GM18861 (cell line): ENCODE data around the gene CD276.
"Not testable (repeated sequence)": the region's sequence is repeated elsewhere in the genome, so short reads cannot be mapped to it uniquely, and the experiment has no call there.

ENCODE experiments used
- ATAC-seq: cut with Tn5 transposase; IDR thresholded peaks from one replicate; pipeline ENCODE4 v1.9.1; 2021; ENCODE audit not compliant: unreplicated experiment

CD276 gene

DNA sequence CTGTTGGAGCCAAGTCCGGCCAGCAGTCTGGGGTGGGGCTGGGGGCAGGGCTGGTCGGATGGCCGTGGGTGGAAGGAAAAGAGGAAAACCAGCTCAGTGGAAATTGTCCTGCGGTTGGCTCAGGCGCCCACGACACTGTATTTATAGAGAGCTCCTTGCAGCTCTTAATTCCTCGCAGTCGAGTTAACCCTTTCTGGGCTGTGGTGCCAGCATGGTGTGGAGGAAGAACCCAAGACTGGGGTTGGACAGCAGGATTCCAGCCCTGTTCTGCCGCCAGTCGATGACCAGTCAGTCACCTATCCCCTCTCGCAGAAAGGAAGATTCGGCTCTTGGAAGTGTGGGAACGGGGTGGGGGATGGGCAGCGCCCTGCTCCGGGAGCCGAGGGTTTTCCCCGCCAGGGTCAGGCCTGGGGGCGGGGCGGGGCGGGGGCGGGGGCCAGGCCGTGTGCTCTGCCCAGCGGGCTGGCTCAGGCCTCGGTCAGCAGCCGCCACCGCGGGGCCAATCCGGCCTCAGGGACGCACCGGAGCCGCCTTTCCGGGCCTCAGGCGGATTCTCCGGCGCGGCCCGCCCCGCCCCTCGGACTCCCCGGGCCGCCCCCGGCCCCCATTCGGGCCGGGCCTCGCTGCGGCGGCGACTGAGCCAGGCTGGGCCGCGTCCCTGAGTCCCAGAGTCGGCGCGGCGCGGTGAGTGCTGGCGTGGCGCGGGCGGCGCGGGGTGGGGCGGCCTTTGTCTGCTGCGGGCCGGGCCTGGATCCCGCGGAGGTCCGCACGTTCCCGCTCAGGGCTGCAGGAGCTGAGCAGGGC is at the start of gene CD276:
CD276 (plus strand) TSS at position 607 of the 804 bp plus-strand sequence. CDS start 15,257 bp downstream, outside the sequence.
- ATAC-seq = no peak

DNA sequence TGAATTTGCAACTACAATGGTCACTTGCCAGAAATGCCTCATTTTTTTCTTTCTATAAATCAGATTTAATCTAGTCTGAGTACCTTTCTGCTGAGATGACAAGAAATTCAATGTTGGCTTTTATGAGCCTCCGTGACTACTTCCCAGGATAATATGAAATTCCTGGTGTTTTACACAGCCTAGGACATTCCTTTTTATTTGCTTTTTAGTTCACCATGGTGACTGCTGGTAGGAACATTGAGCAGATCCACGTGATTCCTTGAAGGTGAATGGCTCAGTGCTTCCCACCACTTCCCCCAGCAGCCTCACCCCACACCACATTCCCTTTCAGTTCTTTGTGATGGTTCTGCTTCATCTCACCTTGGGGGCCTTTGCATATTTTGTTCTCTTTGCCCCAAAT is 46.7 kb upstream of the CD276 start:
- ATAC-seq = no peak

DNA sequence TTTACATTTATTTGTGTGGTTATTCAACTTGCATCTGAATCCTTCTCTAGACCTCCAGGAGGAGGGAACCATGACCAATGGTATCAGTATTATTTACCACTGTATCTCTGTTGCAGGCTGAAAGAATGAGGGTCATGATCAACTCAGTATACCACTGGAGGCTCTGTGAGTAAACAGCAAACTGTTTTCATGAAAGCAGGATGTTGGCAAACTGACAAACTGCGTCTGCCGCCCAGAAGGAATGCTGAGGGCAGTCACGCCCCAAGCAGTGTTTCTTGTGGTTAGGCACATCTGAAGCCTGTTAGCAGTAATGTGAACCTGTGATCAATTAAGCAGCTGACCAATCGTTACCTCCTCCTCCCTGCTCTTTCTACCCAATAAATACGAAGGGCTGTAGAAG is 44.7 kb upstream of the CD276 start:
- not testable (repeated sequence) for ATAC-seq

DNA sequence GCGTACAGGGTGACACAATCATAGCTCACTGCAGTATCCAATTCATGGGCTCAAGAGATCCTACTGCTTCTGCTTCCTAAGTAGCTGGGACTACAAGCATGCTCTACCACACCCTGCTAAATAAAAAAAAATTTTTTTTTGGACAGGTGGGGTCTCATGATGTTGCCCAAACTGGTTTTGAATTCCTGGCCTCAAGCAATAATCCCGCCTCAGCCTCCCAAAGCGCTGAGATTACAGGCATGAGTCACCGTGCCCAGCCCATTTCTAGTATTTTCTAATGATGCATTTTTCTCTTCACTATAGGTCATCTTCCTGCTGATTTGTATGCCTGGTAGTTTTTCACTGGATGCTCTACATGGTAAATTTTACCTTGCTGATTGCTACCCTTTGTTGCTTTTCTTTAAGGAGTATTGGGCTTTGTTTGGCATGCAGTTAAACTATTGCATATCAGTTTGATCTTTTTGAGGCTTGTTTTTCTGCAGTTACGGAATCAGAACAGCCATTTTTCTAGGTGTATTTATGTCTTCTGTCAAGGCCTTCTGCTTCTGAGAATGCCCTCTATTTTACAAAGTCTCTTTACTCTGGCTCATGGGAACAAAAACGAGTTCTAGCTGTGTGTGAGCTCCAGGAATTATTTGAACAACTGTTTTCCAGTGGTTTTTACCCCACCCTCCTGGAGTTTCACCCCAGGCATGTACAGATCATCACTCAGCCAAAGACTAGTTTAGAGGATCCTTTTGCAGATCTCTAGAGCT is 36.7 kb upstream of the CD276 start:
- no peak for ATAC-seq

DNA sequence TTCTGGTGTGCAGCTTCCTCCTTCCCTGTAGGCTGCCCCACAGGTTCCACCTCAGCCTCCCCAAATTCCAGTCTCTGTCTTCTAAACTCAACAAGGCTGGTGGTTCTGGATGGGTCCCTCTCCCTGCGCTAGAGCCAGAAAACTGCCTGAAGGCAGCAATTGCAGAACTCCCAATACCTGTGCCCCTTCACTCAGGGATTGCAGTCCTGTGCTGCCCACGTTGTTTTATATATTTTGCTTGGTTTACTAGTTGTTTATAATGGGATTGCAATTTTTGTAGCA is 36.2 kb upstream of the CD276 start:
- no peak for ATAC-seq

DNA sequence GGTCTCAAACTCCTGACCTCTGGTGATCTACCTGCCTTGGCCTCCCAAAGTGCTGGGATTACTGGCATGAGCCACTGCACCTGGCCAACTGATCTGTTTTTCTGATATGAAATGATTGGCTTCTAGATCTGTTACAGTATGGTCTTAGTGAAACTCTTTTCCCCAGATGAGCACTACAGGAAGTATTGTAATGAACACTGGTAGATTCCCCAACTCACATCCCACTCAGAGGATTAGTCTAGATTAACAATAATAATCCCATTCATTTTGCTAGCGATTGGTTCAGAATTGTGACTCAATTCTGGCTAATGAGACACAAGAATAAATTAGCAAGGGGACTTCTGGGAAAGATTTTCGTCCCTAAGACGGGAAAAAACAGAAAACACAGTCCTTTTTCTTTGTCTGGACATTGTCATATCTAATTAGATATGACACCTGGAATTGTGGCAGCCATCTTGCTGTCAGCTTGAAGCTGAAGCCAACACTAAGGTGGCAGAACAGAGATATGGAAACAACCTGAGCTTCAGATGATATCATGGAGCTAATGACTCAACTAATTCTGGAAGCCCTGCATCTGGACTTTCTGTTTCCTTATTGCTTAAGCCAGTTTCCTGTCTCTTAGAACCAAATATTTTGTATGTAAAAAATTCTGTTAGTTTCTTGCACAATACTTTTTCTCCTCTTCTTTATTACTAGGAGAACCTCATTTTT is 33.6 kb upstream of the CD276 start:
- no peak for ATAC-seq

DNA sequence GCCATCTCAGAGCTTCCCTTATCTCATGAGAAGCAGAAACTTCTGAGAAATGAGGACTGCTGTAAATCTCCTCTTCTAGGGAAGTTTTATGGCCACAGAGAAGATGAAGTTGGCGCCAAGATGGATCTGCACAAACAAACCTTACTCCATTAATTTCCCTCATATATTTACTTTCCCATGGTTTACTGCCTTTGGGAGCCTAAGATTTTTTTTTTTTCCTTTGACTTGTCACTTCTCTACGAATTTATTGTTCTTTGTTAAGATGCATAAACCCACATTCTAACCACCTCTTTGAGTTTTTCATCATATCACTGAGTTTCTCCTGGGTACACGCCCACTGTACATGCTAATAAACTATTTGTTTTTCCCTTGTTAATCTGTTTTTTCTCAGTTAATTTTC is 29.5 kb upstream of the CD276 start:
- no peak for ATAC-seq

DNA sequence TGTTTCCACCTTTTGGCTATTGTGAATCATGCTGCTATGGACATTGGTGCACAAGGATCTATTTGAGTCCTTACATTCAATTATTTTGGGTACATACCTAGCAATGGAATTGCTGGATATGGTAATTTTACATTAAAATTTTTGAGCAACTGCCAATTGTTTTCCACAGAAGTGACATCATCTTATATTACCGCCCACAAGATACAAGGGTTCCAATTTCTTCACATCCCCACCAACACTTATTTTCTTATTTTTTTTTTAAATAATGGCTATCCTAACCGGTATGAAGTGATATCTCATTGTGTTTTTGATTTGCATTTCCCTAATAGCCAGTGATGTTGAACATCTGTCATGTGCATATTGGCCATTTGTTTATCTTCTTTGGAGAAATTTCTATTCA is 28.5 kb upstream of the CD276 start:
- no peak for ATAC-seq

DNA sequence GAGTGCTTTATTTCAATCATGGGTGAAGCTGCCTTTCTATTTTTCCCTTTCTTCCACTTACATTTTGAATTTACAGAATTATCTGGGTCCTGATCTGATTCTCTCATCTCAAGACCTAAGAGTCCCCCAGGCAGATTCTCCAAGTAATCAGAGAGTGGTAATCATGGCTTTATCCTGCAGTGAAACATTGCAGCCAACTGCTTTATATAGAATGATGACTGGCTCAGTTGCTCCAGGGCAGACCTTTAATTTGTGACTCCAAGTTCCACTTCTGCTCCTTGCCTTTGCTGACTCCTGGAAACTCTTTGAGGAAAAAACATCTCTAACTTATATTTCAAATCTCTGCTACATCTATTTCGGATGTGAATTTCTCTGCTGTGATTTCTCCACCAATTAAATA is 25.5 kb upstream of the CD276 start:
- no peak for ATAC-seq

DNA sequence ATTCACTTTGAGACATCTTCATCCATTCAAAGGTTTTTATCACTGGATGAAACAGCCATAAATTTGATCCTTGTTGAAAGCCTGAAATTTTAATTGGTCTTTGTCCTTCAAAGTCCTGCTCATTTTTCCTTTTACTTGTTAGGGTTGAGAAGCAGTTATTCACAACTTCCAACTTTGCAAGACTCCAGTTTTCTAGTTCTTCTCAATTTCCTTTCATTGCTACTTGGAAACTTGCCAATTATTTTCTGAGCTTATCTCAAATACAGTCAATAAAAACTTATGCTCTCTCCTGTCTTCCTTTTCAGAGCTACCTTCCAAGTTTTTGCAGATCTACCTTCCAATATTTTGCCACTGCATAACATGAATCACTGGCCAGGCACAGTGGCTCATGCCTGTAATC is 23.7 kb upstream of the CD276 start:
- no peak for ATAC-seq

DNA sequence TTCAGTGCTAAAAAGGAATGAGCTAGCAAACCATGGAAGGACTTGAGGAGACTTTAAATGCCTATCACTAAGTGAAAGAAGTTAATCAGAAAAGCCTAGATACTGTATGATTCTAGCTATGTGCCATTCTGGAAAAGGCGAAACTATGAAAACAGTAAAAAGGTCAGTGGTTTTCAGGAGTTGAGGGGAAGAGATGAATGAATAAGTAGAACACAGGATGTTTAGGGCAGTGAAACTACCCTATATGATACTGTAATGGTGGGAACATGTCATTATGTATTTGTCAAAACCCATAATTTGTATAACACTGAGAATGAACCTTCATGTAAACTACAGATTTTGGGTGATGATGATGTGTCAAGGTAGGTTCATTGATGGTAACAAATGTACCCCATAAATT is 9.6 kb upstream of the CD276 start:
- ATAC-seq = no peak

DNA sequence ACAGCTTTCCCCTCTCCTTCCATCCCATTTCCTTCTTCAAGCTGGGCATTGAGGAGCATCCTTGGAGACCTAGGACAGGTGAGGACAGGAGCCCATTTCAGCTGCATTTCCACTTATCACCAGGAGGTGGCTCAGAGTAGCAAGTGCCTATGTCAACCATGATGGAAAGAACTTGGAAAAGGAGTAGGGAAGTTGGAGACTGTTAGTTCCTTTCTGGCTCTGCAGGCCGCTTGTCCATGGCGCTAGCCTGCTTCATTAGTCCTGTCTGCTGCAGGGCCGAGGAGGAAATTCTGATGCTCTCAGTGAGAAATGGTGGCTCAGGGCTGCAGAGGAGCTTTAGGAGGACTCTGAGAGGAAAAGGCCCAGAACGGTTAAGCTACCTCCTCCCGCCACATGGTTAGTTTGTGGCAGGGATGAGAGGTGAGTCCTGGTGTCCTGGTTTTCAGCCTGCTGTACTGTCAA is 7.0 kb upstream of the CD276 start:
- no peak for ATAC-seq

DNA sequence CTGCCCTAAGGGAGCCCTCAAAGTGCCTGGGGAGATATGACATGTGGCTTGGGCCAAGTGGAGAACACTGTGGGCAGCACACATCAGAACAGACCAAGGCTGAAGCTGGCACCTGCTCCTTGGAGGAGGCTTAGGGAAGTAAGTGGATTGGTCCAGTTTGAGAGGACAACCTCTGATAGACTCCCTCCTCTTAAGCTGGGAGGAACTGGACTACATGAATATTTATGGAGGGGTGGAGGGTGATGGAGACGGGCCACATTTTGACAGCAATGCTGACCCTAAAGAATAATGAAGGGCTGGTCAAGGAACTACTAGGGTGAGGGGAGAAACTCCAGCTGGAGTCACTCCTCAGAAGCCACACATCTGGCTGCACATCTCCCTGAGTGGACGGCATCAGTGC is 6.5 kb upstream of the CD276 start:
- no peak for ATAC-seq

DNA sequence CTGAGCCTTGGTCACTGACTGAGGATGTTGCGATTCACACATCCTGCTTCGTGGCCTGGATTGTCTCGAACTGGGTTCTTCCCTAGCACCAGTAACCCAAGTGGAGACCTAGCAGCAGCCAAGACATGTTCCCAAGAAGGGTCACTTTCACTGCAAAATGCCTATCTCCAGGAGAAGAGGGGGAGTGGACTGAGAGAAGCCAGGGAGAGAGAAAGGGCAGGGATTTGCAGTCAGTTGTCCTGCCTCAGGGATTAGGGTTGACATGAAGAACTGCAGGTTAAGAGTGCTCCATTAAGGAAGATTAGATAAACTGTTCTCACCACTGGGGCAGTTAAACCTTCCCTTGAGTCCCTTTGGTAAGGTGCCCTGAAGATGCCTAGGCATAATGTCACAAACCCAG is 5.7 kb upstream of the CD276 start:
- no peak for ATAC-seq

DNA sequence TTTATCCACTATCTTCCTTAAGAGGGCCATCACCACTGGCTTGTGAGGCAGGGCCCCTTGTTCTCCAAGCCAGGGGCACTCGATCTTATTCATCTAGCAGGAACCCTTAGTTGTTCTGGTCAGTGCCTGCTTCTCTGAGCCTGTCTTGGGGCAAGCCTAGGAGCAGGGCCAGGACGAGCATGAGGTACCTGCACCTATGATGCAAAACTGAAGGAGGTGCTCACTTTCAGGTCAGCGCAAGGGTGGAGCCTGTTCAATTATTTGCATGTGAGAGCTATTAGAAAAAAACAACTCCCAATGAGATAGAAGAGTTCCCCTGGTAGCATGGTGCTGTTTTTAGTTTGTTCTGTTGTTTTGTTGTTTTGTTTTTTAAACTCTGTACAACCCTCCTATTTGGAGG is 5.0 kb upstream of the CD276 start:
- ATAC-seq = no peak

DNA sequence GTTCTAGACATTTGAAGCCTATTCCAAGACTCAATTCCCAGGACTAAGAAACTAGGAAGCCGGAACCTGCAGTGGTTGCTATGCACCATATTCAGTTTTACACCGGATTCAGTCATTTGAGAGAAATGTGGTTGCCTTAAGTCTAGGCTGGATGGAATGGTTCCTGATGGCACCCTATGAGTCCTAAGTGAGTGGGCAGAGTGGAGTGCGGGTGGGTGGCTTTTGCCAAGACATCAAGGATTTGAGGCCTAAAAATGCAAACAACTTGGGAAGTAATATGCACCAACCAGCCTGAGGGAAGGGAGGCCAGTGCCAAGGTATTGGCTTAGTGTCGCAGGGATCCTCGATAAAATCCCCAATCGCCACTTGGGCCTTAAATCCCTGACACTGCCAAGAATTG is 4.2 kb upstream of the CD276 start:
- no peak for ATAC-seq

DNA sequence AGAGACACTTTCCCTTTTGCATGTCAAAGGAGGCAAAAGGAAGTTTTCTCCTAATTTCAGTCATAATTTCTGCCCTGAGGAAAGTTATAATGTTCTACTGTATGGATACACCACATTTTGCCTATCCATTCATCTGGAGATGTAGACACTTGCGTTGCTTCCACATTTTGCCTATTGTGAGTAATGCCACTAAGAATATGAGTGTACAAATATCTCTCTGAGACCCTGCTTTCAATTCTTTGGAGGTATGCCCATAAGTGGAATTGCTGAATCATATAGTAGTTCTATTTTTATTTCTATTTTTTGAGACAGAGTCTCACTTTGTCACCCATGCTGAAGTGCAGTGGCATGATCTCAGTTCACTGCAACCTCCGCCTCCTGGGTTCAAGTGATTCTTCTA is 3.6 kb upstream of the CD276 start:
- no peak for ATAC-seq

DNA sequence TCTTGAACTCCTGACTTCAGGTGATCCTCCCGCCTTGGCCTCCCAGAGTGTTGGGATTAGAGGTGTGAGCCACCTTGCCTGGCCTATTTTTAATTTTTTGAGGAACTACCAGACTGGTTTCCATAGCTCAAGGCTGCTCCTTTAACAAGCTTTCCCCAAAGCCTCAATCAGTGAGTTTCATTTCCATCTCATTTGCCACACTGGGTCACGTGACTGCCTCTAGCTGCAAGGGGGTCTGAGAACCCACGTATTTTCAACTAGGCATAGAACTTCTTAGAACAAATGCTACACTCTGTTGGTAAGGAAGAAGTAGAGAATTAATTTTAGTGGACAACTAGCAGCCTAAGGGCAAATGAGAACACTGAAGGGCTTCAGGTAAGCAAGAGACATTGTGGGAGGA is 3.1 kb upstream of the CD276 start:
- ATAC-seq = no peak

DNA sequence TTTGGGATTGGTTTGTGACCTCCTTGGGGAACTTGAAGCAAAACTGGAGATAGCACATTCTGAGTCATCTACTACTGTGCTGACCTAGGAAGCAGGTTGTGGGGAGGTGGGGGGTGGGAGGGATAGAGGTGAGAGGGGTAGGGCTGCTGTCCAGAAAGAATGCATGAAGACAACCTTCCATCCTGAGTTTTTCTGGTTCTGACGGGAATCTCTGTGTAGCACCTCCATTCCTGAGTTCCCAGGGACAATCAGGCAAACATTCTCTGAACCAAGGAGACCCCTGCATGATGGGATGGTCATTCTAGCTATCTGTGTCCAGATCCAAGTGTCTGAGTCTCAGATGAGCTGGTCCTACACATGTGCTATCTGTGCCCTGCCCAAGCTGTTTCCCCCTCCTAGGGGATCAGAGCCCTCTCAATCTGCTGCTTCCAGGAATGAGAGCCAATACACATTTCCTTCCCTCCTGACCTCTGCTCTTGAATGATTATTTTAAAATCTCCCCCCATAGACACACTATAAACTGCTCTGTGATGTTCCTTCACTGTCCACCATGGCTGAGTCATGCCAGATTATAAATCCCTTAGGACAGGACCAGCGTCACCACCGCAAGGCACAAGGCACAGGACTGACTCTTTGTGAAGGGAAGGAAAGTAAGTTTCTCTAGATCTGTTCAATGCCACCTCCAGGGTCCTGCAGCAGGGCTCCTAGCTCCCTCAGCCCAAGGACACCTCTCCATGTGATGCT is 2.2 kb upstream of the CD276 start:
- no peak for ATAC-seq

DNA sequence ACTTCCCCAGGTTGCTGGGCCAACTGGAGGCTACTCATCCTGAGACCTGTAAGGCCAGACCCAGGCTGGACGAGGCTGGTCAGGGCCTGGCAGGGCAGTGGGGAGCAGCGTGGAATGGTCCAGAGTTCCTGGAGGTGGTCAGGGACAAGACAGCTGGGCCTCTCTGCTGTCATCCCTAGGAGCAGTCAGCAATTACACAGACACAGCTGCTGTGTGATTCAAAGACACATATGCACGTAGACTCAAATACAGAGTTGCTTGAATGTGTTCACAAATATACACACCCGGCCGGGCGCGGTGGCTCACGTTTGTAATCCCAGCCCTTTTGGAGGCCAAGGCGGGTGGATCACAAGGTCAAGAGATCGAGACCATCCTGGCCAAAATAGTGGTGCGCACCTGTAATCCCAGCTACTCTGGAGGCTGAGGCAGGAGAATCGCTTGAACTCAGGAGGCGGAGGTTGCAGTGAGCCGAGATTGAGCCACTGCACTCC is 1.5 kb upstream of the CD276 start:
- ATAC-seq = no peak

DNA sequence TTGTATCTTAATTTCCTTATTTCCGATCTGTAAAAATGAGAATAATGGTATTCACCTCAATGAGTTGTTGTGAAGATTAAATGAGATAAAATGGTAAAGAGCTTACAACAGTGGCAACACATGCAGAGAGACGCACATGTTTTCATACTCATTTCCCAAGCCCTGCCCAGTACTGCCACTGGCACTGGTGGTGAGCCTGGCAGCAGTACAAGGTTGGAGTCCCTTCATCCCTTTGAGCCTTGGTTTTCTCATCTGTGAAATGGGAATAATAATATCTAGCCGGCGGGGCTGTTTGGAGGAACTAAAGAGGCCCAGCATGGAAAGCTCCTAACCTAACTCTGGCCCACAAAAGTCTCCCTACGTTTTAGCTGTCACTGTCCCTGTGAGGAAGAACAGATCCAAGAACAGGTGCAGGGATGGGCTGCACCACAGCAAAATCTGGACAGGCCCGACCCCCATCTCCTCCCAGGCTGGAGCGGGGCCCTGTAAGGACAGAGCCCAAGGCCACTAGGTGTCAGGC is 866 bp upstream of the CD276 start:
- no peak for ATAC-seq
